GM19463 (cell line): ENCODE data around the gene DES.
A peak's percentile ranks its signal among the peaks of the same experiment; 100 is the strongest.
"Not testable (repeated sequence)": the region's sequence is repeated elsewhere in the genome, so short reads cannot be mapped to it uniquely, and the experiment has no call there.

Experiments used
- ATAC-seq: cut with Tn5 transposase; IDR thresholded peaks from one replicate; pipeline ENCODE4 v1.9.1; 2021; ENCODE audit warnings: mild to moderate bottlenecking, moderate library complexity; ENCODE audit not compliant: unreplicated experiment

The DES gene

GRCh38 chr2:219418155-219419011 is at the start of gene DES:
DES (plus strand) TSS chr2:219418377; CDS start chr2:219418463, 86 bp downstream.
- ATAC-seq = no peak

- ATAC-seq = no peak
Measured at GRCh38 chr2:219368690-219369191, 49.4 kb upstream of the DES start.

- ATAC-seq = no peak
Measured at GRCh38 chr2:219369447-219369861, 48.7 kb upstream of the DES start.

- no peak for ATAC-seq
Measured at GRCh38 chr2:219378163-219378851, 39.9 kb upstream of the DES start.

GRCh38 chr2:219380926-219381325 is 37.3 kb upstream of the DES start:
- no peak for ATAC-seq

- no peak for ATAC-seq
Measured at GRCh38 chr2:219381448-219381847, 36.7 kb upstream of the DES start.

GRCh38 chr2:219384083-219384713 is 34.0 kb upstream of the DES start:
- no peak for ATAC-seq

- ATAC-seq = no peak
Measured at GRCh38 chr2:219384859-219385258, 33.3 kb upstream of the DES start.

GRCh38 chr2:219385958-219386520 is 32.1 kb upstream of the DES start:
- ATAC-seq = no peak

GRCh38 chr2:219386532-219387280 is 31.5 kb upstream of the DES start:
- no peak for ATAC-seq

- ATAC-seq = peak; percentile 50
Measured at GRCh38 chr2:219387306-219388120, 30.7 kb upstream of the DES start, which contains the start of gene DNPEP. DNPEP (minus strand) TSS chr2:219387912; CDS start chr2:219387794, 118 bp downstream.

GRCh38 chr2:219388121-219388906 is 29.9 kb upstream of the DES start:
- ATAC-seq = peak; percentile 79

- ATAC-seq = no peak
Measured at GRCh38 chr2:219388907-219389156, 29.3 kb upstream of the DES start.

- no peak for ATAC-seq
Measured at GRCh38 chr2:219392754-219393153, 25.4 kb upstream of the DES start.

GRCh38 chr2:219395056-219395455 is 23.1 kb upstream of the DES start:
- not testable (repeated sequence) for ATAC-seq

- no peak for ATAC-seq
Measured at GRCh38 chr2:219395609-219396008, 22.6 kb upstream of the DES start.

GRCh38 chr2:219396863-219397457 is 21.2 kb upstream of the DES start:
- no peak for ATAC-seq

GRCh38 chr2:219398721-219399363 is 19.3 kb upstream of the DES start:
- ATAC-seq = no peak
